HCT116 (cell line): ENCODE measurements around the gene CTBP2.

Experiments
- CBX3 ChIP-seq: IDR thresholded peaks from 2 replicates; pipeline ENCODE4 v1.6.1; 2012; ENCODE audit warnings: low read depth
- POLR2A ChIP-seq: IDR thresholded peaks from 2 replicates; pipeline ENCODE4 v1.7.0; 2011; ENCODE audit warnings: borderline replicate concordance; ENCODE audit not compliant: insufficient read depth, insufficient read length; ENCODE audit errors: extremely low read depth
- RAD21 ChIP-seq: IDR thresholded peaks from 2 replicates; pipeline ENCODE4 v1.6.1; 2012; ENCODE audit warnings: low read depth, mild to moderate bottlenecking
- TF ChIP-seq, protein P1 (sequence below), 3 experiments: fragments of 200-600 bp in 1 of 3; sonication (generic) in 1 of 3; IDR thresholded peaks in 2 of 3; conservative IDR thresholded peaks in 1 of 3; 2 replicates each; pipeline ENCODE4 v1.5.1; 2012 to 2017; ENCODE audit warnings: low read depth in 2 of 3, low read length in 2 of 3, antibody characterized with exemption in 1 of 3, borderline replicate concordance in 1 of 3, control low read depth in 1 of 3, mild to moderate bottlenecking in 1 of 3, mixed read lengths in 1 of 3, mixed run types in 1 of 3, moderate library complexity in 1 of 3; ENCODE audit not compliant: insufficient read depth in 1 of 3
- TF ChIP-seq, protein P2 (sequence below): IDR thresholded peaks from 2 replicates; pipeline ENCODE4 v1.6.1; 2012

DNA sequence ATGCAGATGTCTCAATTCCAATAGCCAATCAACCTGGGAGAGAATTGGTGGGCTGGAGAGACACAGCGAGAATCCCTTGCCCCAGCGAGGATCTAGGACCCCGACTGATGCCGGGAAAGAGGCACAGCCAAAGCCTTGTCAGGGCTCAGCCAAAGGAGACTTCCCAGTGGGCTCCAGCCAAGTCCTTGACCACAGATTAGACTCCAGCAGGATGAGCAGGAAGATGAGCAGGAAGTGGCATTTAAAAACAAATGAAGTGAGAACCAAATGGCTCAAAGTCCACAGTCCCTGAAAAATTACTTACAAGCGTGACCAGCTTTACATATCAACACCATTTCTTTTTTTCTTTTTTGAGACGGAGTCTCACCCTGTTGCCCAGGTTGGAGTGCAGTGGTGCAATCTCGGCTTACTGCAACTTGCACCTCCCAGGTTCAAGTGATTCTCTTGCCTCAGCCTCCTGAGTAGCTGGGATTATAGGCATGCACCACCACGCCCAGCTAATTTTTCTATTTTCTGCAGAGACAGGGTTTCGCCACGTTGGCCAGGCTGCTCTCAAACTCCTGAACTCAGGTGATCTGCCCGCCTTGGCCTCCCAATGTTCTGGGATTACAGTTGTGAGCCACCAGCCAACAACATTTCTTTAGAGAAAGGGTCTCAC, 40.2 kb downstream of the CTBP2 start:
- TF ChIP-seq, protein P1, sequence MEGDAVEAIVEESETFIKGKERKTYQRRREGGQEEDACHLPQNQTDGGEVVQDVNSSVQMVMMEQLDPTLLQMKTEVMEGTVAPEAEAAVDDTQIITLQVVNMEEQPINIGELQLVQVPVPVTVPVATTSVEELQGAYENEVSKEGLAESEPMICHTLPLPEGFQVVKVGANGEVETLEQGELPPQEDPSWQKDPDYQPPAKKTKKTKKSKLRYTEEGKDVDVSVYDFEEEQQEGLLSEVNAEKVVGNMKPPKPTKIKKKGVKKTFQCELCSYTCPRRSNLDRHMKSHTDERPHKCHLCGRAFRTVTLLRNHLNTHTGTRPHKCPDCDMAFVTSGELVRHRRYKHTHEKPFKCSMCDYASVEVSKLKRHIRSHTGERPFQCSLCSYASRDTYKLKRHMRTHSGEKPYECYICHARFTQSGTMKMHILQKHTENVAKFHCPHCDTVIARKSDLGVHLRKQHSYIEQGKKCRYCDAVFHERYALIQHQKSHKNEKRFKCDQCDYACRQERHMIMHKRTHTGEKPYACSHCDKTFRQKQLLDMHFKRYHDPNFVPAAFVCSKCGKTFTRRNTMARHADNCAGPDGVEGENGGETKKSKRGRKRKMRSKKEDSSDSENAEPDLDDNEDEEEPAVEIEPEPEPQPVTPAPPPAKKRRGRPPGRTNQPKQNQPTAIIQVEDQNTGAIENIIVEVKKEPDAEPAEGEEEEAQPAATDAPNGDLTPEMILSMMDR (IDR thresholded peaks at IDR 0.05 in 2 of 3, conservative IDR thresholded peaks at IDR 0.05 in 1 of 3; ENCODE audit: borderline replicate concordance in 1 of 3, insufficient read depth in 1 of 3, low read depth in 2 of 3, low read length in 2 of 3) = no peak
- TF ChIP-seq CBX3 (no peak), RAD21 (no peak), POLR2A (no peak)
- TF ChIP-seq, protein P2, sequence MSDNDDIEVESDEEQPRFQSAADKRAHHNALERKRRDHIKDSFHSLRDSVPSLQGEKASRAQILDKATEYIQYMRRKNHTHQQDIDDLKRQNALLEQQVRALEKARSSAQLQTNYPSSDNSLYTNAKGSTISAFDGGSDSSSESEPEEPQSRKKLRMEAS = no peak
